HCT116 (cell line): ENCODE data around the gene DUOXA2. TPM values are rescaled to one million over a fixed set of nuclear protein-coding genes. Genes with fewer than 3 reads are reported as not detected.

Experiments used
- ATAC-seq: fragments of 200-7000 bp; cut with Tn5 transposase; 2 replicates; pipeline ENCODE4 v1.9.1; 2020; ENCODE audit warnings: mild to moderate bottlenecking, moderate library complexity
- BruUV-seq: library from RNA; stranded (reverse); fragments of 400-500 nt; replicated peaks from 2 replicates; lab custom pipeline; 2021; lab: Mats Ljungman, UMichigan
- CTCF ChIA-PET: fragments of 300-600 bp; sonication (Branson Sonifier 250); formaldehyde crosslinking; loops from one replicate; lab custom pipeline; 2021; ENCODE audit warnings: antibody characterized with exemption; lab: Charles Lee
- POLR2A ChIA-PET: fragments of 300-600, 350-600 bp; sonication (Branson Sonifier 250); formaldehyde crosslinking; loops from one replicate; lab custom pipeline; 2021; ENCODE audit warnings: antibody characterized with exemption; lab: Charles Lee
- RAD21 ChIA-PET, 2 experiments: fragments of 300-600 bp; sonication (Branson Sonifier 250); formaldehyde crosslinking; loops; one replicate each; lab custom pipeline; 2023; ENCODE audit warnings: low total read pairs in 2 of 2; ENCODE audit not compliant: uncharacterized antibody in 2 of 2, unreplicated experiment in 2 of 2, low non-redundant PET in 1 of 2; lab: Charles Lee
- DNase-seq: peaks from one replicate; pipeline ENCODE4 v3.0.0-alpha.2; 2010; ENCODE audit warnings: low read depth, low spot score
- H2AFZ ChIP-seq: fragments of 200-600 bp; shearing (Covaris generic), sonication (generic); 2 replicates; pipeline ENCODE4 v1.6.1; 2017; ENCODE audit warnings: low read depth, mixed run types, mixed read lengths, antibody characterized with exemption, low read length; ENCODE audit not compliant: poor library complexity, severe bottlenecking
- H3K27ac ChIP-seq: 2 replicates; pipeline ENCODE4 v1.5.1; 2012; ENCODE audit warnings: low read depth, low read length
- H3K27me3 ChIP-seq: fragments of 200-600 bp; sonication (generic); 2 replicates; pipeline ENCODE4 v1.6.1; 2016; ENCODE audit warnings: mixed run types, low read length, mixed read lengths; ENCODE audit not compliant: insufficient read depth
- H3K36me3 ChIP-seq, 2 experiments: fragments of 200-500 bp in 1 of 2; fragments of 200-600 bp in 1 of 2; sonication (Bioruptor generic) in 1 of 2; sonication (generic) in 1 of 2; 2 replicates each; pipeline versions ENCODE4 v1.5.1 to v1.6.1; 2014 to 2016; ENCODE audit warnings: low read length in 2 of 2, inconsistent platforms in 1 of 2, mixed read lengths in 1 of 2, mixed run types in 1 of 2; ENCODE audit not compliant: insufficient read depth in 2 of 2, control insufficient read depth in 1 of 2
- H3K4me1 ChIP-seq, 2 experiments: fragments of 200-600 bp in 1 of 2; sonication (generic) in 1 of 2; 2 replicates each; pipeline versions ENCODE4 v1.5.1 to v1.6.1; 2012 to 2017; ENCODE audit warnings: low read length in 2 of 2, inconsistent platforms in 1 of 2, mild to moderate bottlenecking in 1 of 2, mixed read lengths in 1 of 2, mixed run types in 1 of 2, moderate library complexity in 1 of 2; ENCODE audit not compliant: insufficient read depth in 2 of 2, control insufficient read depth in 1 of 2
- H3K4me2 ChIP-seq: fragments of 200-600 bp; sonication (generic); 2 replicates; pipeline ENCODE4 v1.6.1; 2017; ENCODE audit warnings: mixed run types, low read length, mixed read lengths
- H3K4me3 ChIP-seq, 2 experiments: fragments of 200-600 bp in 1 of 2; sonication (generic) in 1 of 2; replicated peaks in 1 of 2; 2 replicates each; pipeline ENCODE4 v1.5.1; 2011 to 2016; ENCODE audit warnings: low read length in 2 of 2, control low read depth in 1 of 2, low read depth in 1 of 2, mild to moderate bottlenecking in 1 of 2, mixed read lengths in 1 of 2, mixed run types in 1 of 2
- H3K79me2 ChIP-seq: fragments of 200-600 bp; sonication (generic); 2 replicates; pipeline ENCODE4 v1.6.1; 2017; ENCODE audit warnings: mild to moderate bottlenecking, mixed run types, low read length, moderate library complexity, mixed read lengths; ENCODE audit not compliant: insufficient read depth
- H3K9ac ChIP-seq: fragments of 200-600 bp; sonication (generic); 2 replicates; pipeline ENCODE4 v1.6.1; 2016; ENCODE audit warnings: low read length, mixed read lengths
- H3K9me2 ChIP-seq: fragments of 200-600 bp; sonication (generic), shearing (Covaris generic); 2 replicates; pipeline ENCODE4 v1.6.1; 2017; ENCODE audit warnings: mixed run types, mild to moderate bottlenecking, moderate library complexity; ENCODE audit not compliant: insufficient read depth
- H3K9me3 ChIP-seq, 2 experiments: fragments of 200-500 bp in 1 of 2; fragments of 200-600 bp in 1 of 2; sonication (Bioruptor generic) in 1 of 2; sonication (generic) in 1 of 2; 2 replicates each; pipeline ENCODE4 v1.6.1; 2014 to 2017; ENCODE audit warnings: low read length in 2 of 2, mixed read lengths in 2 of 2, inconsistent platforms in 1 of 2, low read depth in 1 of 2, mild to moderate bottlenecking in 1 of 2, mixed run types in 1 of 2, moderate library complexity in 1 of 2; ENCODE audit not compliant: control insufficient read depth in 1 of 2, insufficient read depth in 1 of 2
- H4K20me1 ChIP-seq: fragments of 200-600 bp; sonication (generic), shearing (Covaris generic); 2 replicates; pipeline ENCODE4 v1.6.1; 2017; ENCODE audit warnings: mixed run types, mild to moderate bottlenecking, moderate library complexity; ENCODE audit not compliant: insufficient read depth
- ATF3 ChIP-seq: IDR thresholded peaks from 2 replicates; pipeline ENCODE4 v1.6.1; 2012
- EZH2 ChIP-seq: fragments of 200-600 bp; sonication (generic); IDR thresholded peaks from 2 replicates; pipeline ENCODE4 v1.6.1; 2017; ENCODE audit warnings: antibody characterized with exemption, mixed run types
- JUND ChIP-seq: IDR thresholded peaks from 2 replicates; pipeline ENCODE4 v1.6.1; 2012
- MAX ChIP-seq: IDR thresholded peaks from 2 replicates; pipeline ENCODE4 v1.6.1; 2012
- intact Hi-C: fragments of 100-400 bp; cut with micrococcal nuclease; formaldehyde crosslinking; loops from 2 replicates; pipeline ENCODE4 v1.10.0; 2022
- total RNA-seq: library from RNA; stranded (reverse); gene quantifications from one replicate; pipeline ENCODE4 v1.2.1, GENCODE V29; 2021; ENCODE audit not compliant: unreplicated experiment

The DUOXA2 gene
- total RNA-seq, 1 experiment from 2014 or later: not detected

- no peaks in the 10 kb centered on the region for H3K9me2 ChIP-seq
- POLR2A ChIA-PET: no interaction called here
- no peaks in the 10 kb centered on the region for H3K79me2 ChIP-seq
- no peak for DNase-seq
- H3K9me3 ChIP-seq: no peaks in the 10 kb centered on the region
- CTCF ChIA-PET: no interaction called here
- no peaks in the 10 kb centered on the region for H3K27me3 ChIP-seq
- intact Hi-C loops: no loop called here
- peaks cover 0 to under 1% of the 10 kb centered on the region in 2 experiments; a peak in 1 of 4 replicates for H3K36me3 ChIP-seq
- H2AFZ ChIP-seq: no peak overlapping the region
- no peak overlapping the region for H3K9ac ChIP-seq
- RAD21 ChIA-PET: no interaction called here
- no peak overlapping the region for H3K4me3 ChIP-seq
- ATAC-seq: no peak
- TF ChIP-seq EZH2: no peak
- TF ChIP-seq JUND: no peak
- no peak overlapping the region for H3K27ac ChIP-seq
- peaks cover 0 to 4% of the 10 kb centered on the region in 2 experiments; a peak in 1 of 4 replicates for H3K4me1 ChIP-seq
- no peak overlapping the region for H3K4me2 ChIP-seq
- H4K20me1 ChIP-seq: no peaks in the 10 kb centered on the region
- BruUV-seq: no TSS peak
Observed at GRCh38 chr15:45150997-45151396, 36.9 kb downstream of the DUOXA2 start.

DNA sequence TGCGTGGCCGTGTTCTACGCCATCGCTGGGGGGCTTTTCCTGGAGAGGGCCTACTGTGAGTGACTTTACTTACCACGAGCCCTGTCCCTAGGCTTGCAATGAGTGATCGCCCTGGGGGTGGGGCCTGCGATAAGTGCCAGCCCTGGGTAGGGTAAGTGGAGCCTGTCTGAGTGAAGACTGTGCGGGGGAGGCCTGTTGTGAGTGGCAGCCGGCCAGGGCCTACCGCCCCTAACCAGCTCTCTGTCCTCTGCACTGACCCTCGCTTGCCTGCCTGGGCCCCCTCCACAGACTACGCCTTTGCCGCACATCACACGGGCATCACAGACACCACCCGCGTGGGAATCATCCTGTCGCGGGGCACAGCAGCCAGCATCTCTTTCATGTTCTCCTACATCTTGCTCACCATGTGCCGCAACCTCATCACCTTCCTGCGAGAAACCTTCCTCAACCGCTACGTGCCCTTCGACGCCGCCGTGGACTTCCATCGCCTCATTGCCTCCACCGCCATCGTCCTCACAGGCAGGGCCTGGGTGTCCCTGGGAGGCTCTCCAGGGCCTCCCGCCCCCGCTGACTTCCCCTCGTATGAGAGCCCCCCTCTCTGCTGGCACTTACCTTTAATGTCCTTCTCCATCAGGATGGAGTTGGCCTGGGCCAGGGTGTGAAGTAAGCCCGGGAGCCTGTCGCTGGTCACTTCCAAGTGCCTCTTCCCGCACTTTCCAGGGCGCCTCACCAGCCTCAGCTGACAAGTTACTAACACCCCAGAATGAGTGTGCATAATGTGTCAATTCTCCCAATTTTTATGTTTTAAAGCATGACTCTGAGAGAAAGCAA is 38.1 kb downstream of the DUOXA2 start:
- Histone ChIP-seq H3K9ac (no peak overlapping the region), H3K4me3 (no peak overlapping the region), H3K79me2 (no peaks in the 10 kb centered on the region), H3K27me3 (no peaks in the 10 kb centered on the region), H3K4me2 (no peak overlapping the region), H3K36me3 (no peaks in the 10 kb centered on the region; a peak in 1 of 4 replicates), H3K9me3 (no peaks in the 10 kb centered on the region), H4K20me1 (no peaks in the 10 kb centered on the region), H3K9me2 (no peaks in the 10 kb centered on the region), H2AFZ (no peak overlapping the region), H3K4me1 (peaks cover 0 to 4% of the 10 kb centered on the region in 2 experiments; a peak in 1 of 4 replicates), H3K27ac (no peak overlapping the region)
- TF ChIP-seq ATF3 (no peak), EZH2 (no peak), MAX (no peak)
- CTCF ChIA-PET: interaction anchor here (1.2 kb wide), 1 partner anchor 11 kb away, joined by 3 read pairs; no protein-coding TSS in a partner anchor
- no TSS peak for BruUV-seq
- RAD21 ChIA-PET: no interaction called here
- DNase-seq: no peak
- ATAC-seq: no peak
- intact Hi-C loops: no loop called here
- POLR2A ChIA-PET: no interaction called here
